GM20000 (cell line): ENCODE data around the gene GJD2.

Experiments used
- DNase-seq: peaks from one replicate; pipeline ENCODE4 v3.0.0; 2012; ENCODE audit warnings: low spot score
- CTCF ChIP-seq: IDR thresholded peaks from 2 replicates; pipeline ENCODE4 v1.5.1; 2012; ENCODE audit warnings: mild to moderate bottlenecking, control low read depth; ENCODE audit errors: extremely low read depth, missing control alignments

The GJD2 gene

GRCh38 chr15:34754674-34755418 lies at the start of gene GJD2:
Gene GJD2, minus strand, starts transcription at chr15:34754998. Its CDS starts 510 bp downstream, at chr15:34754488.
- TF ChIP-seq CTCF, result no peak
- no peak for DNase-seq

GRCh38 chr15:34804113-34804512 lies 49.3 kb upstream of the GJD2 start:
- no peak for DNase-seq

GRCh38 chr15:34802803-34803750 lies 48.3 kb upstream of the GJD2 start:
- TF ChIP-seq CTCF, result no peak
- DNase-seq, result no peak

More at GRCh38 chr15:34804113-34804512, 49.3 kb upstream of the GJD2 start:
- TF ChIP-seq CTCF, result no peak

GRCh38 chr15:34802371-34802770 lies 47.6 kb upstream of the GJD2 start:
- no peak for DNase-seq
- no peak for TF ChIP-seq CTCF

- no peak for TF ChIP-seq CTCF
- DNase-seq, result no peak
These were observed 44.6 kb upstream of the GJD2 start for GRCh38 chr15:34799149-34800101.

GRCh38 chr15:34796847-34797435 lies 42.1 kb upstream of the GJD2 start:
- DNase-seq, result no peak
- TF ChIP-seq CTCF, result no peak
